HL-60 (cell line): ENCODE data around the gene CDC42BPG.

Experiments
- DNase-seq, 2 experiments: peaks; one replicate each; pipeline ENCODE4 v3.0.0-alpha.2; 2010 to 2020; ENCODE audit warnings: low read depth in 1 of 2, low spot score in 1 of 2
- H3K27ac ChIP-seq: fragments of 250-450 bp; sonication (Bioruptor Pico); replicated peaks from 2 replicates; pipeline ENCODE4 v1.5.1; 2020; ENCODE audit warnings: mild to moderate bottlenecking, moderate library complexity
- H3K27me3 ChIP-seq: fragments of 250-450 bp; sonication (Bioruptor Pico); 2 replicates; pipeline ENCODE4 v1.5.1; 2021; ENCODE audit warnings: mild to moderate bottlenecking, moderate library complexity; ENCODE audit not compliant: insufficient read depth, poor library complexity, severe bottlenecking
- H3K4me3 ChIP-seq: replicated peaks from 2 replicates; pipeline ENCODE4 v1.5.1; 2011; ENCODE audit warnings: mild to moderate bottlenecking, control low read depth, low read length; ENCODE audit not compliant: insufficient read depth
- CTCF ChIP-seq: IDR thresholded peaks from one replicate; pipeline ENCODE4 v1.5.1; 2011; ENCODE audit warnings: low read length, control low read depth, inconsistent platforms; ENCODE audit not compliant: insufficient read depth
- GABPA ChIP-seq: IDR thresholded peaks from 2 replicates; pipeline ENCODE4 v1.6.1; 2012; ENCODE audit warnings: low read depth
- POLR2AphosphoS5 ChIP-seq: IDR thresholded peaks from 2 replicates; pipeline ENCODE4 v1.6.1; 2012; ENCODE audit warnings: low read depth
- REST ChIP-seq: IDR thresholded peaks from 2 replicates; pipeline ENCODE4 v1.6.1; 2012; ENCODE audit warnings: low read depth; ENCODE audit not compliant: insufficient replicate concordance
- SPI1 ChIP-seq: IDR thresholded peaks from 2 replicates; pipeline ENCODE4 v1.6.1; 2012; ENCODE audit warnings: low read depth, mild to moderate bottlenecking, borderline replicate concordance

The CDC42BPG gene

GRCh38 chr11:64880240-64881001 is 36.0 kb upstream of the CDC42BPG start:
- Histone ChIP-seq H3K4me3 (no peak overlapping the region), H3K27ac (no peak overlapping the region), H3K27me3 (no peaks in the 10 kb centered on the region)
- no peak for DNase-seq
- TF ChIP-seq POLR2AphosphoS5 (no peak), GABPA (no peak), REST (no peak), SPI1 (no peak), CTCF (no peak)

GRCh38 chr11:64879244-64879900 is 34.9 kb upstream of the CDC42BPG start:
- TF ChIP-seq REST, result no peak
- no peak for TF ChIP-seq POLR2AphosphoS5
- TF ChIP-seq CTCF, result no peak
- TF ChIP-seq GABPA, result no peak
- peak; percentile 52; the same call in 1 of the 2 replicates for TF ChIP-seq SPI1
- DNase-seq, result peak in 1 of 2 experiments; percentile 43
- H3K27me3 ChIP-seq, result no peaks in the 10 kb centered on the region
- H3K27ac ChIP-seq, result peak overlapping the region; percentile 86
- peak overlapping the region; percentile 53 for H3K4me3 ChIP-seq

GRCh38 chr11:64878494-64879243 is 34.2 kb upstream of the CDC42BPG start, which contains the start of gene EHD1:
Gene EHD1 (minus strand): TSS chr11:64878621. CDS start chr11:64878464, 157 bp downstream.
- peak within 1 kb of the TSS; percentile 86 for H3K27ac ChIP-seq
- TF ChIP-seq REST (no peak), CTCF (peak; percentile 61), SPI1 (no peak), POLR2AphosphoS5 (peak; percentile 94)
- H3K27me3 ChIP-seq, result no peaks in the 10 kb centered on the region
- H3K4me3 ChIP-seq, result peak within 1 kb of the TSS; percentile 86
- DNase-seq, result peak; percentile 98 to 99
